Measurements from ENCODE around the gene ZNF423.

Gene ZNF423

DNA sequence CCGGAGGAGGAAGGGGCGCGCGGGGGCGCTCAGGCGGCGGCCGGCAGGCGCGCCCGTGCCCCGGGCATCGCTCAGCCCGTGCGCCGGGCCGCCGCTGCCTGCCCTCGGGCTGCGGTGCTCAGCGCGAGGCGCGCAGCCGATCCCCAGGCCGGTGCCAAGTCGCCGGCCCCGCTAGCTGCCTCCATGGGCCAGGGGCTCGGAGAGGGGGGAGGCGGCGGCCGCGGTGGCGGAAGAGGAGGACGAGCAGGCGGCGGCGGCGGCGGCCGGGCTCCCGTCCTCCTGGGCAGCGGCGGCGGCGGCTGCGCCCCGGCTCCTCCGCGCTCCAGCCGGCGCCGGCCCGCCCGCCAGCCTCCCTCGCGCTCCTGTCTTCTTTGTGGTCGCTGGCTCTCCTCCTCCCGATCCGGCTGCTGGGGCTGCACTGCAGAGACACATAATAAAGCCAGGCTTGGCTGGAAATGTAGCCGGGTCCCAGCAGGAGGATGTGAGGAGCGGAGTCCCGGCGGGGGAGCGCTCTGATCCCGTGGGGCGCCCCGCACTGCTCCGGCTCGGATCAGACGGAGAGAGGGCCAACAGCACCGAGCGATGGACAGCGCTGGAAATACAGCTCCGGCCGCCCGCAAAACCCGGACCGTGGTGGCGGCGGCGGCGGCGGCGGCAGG lies 889 bp upstream of the ZNF423 start:
- Histone ChIP-seq H3K9me3 (ENCODE audit: control insufficient read depth, insufficient read depth, low read length) (no peaks in the 10 kb centered on the region), H3K4me1 (ENCODE audit: control insufficient read depth, insufficient read depth, low read length) (peaks cover 26% of the 10 kb centered on the region), H3K27me3 (ENCODE audit: control insufficient read depth, insufficient read depth, low read length) (peaks cover 41% of the 10 kb centered on the region), H3K27ac (ENCODE audit: low read depth, low read length) (peak overlapping the region; percentile 72), H3K36me3 (ENCODE audit: control insufficient read depth, insufficient read depth, low read length) (no peaks in the 10 kb centered on the region), H3K9ac (ENCODE audit: low read depth, low read length) (no peak overlapping the region; the same call in 1 of the 2 replicates), H3K4me3 (ENCODE audit: low read depth, low read length) (peak overlapping the region; percentile 73; the same call in 1 of the 2 replicates)

DNA sequence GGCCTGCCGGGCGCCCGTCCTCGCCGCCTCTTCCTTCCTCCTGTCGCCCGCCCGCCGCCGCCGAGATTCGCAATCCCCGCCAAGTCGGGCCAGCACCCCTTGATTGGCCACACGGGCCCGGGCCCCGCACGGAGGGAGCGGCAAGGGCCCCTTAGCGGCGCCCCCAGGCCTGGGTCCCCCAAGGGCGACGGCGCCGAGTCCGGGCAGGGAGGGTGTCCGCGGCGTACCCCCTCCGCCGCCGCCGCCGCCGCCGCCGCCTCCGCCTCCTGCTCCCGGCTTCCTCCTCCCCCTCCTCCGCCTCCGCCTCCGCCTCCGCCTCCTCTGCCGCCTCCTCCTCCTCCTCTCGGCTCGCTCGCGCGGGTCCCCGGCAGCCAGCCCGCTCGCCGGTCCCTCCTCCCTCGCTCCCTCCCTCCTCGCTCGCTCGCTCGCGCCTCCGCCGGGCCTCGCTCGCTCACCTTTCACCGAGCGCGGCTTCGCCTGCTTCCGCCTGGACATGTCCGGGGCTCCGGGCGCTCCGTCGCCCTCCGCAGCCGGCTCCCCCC lies 561 bp downstream of the ZNF423 start:
- H3K27me3 ChIP-seq (ENCODE audit: control insufficient read depth, insufficient read depth, low read length) = peaks cover 31% of the 10 kb centered on the region
- peak overlapping the region; percentile 90 for H3K27ac ChIP-seq (ENCODE audit: low read depth, low read length)
- no peaks in the 10 kb centered on the region for H3K9me3 ChIP-seq (ENCODE audit: control insufficient read depth, insufficient read depth, low read length)
- no peaks in the 10 kb centered on the region for H3K36me3 ChIP-seq (ENCODE audit: control insufficient read depth, insufficient read depth, low read length)
- H3K9ac ChIP-seq (ENCODE audit: low read depth, low read length) = peak overlapping the region; percentile 70; the same call in 1 of the 2 replicates
- peaks cover 40% of the 10 kb centered on the region for H3K4me1 ChIP-seq (ENCODE audit: control insufficient read depth, insufficient read depth, low read length)
- peak overlapping the region; percentile 73 for H3K4me3 ChIP-seq (ENCODE audit: low read depth, low read length)

DNA sequence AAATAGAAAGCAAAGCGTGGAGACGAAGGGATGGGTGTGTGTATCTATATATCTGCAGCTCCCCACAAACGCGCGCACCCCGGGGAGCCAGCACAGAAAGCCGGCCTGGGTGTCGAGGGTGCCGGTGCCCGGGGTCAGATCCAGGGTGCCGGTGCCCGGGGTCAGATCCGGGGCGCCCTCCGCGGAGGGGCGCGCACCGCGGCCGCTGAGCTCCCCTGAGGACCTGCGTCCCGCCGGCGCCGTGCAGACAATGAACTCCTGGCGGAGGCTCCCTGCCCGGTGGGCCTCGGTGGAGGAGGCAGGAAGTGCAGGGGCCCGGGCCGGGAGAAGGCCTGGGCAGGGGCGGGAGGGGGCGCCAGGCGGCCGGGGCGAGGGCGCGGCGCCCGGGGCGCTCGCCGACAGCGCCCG lies 1.1 kb downstream of the ZNF423 start:
- Histone ChIP-seq H3K9ac (ENCODE audit: low read depth, low read length) (peak overlapping the region; percentile 70), H3K4me3 (ENCODE audit: low read depth, low read length) (peak overlapping the region; percentile 73), H3K36me3 (ENCODE audit: control insufficient read depth, insufficient read depth, low read length) (no peaks in the 10 kb centered on the region), H3K27ac (ENCODE audit: low read depth, low read length) (peak overlapping the region; percentile 90), H3K27me3 (ENCODE audit: control insufficient read depth, insufficient read depth, low read length) (peaks cover 25% of the 10 kb centered on the region), H3K4me1 (ENCODE audit: control insufficient read depth, insufficient read depth, low read length) (peaks cover 46% of the 10 kb centered on the region), H3K9me3 (ENCODE audit: control insufficient read depth, insufficient read depth, low read length) (no peaks in the 10 kb centered on the region)

DNA sequence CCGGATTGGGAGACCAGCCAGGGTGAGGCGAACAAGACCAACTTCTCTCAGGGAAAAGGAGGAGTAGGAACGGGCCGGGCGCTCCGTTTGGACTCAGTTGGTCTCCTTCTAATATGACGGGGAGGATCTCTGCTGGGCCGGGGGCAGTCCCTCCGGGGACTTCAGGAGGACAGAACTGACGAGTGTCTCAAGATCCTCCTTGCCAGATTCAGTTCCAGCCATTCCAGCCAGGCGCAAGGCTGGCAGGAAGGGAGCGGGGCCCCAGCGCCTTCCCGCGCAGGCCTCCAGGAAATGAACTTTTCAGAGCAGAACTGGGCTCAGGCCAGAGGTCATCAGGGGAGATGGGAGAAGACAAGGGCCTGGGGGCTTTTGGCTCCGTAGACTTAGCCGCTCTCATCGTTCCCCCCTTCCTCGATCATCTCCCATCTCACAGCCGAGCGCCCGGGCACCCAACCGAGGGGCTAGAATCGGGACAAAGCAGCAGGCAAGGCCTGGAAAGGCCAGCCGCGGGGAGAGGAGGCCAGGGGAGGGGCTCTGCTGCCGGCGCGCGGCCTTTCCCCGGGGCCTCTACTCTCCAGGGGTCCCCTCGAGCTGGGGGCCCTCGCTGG lies 1.6 kb downstream of the ZNF423 start:
- H3K9me3 ChIP-seq (ENCODE audit: control insufficient read depth, insufficient read depth, low read length) = no peaks in the 10 kb centered on the region
- peaks cover 46% of the 10 kb centered on the region for H3K4me1 ChIP-seq (ENCODE audit: control insufficient read depth, insufficient read depth, low read length)
- H3K27ac ChIP-seq (ENCODE audit: low read depth, low read length) = peak overlapping the region; percentile 78
- H3K36me3 ChIP-seq (ENCODE audit: control insufficient read depth, insufficient read depth, low read length) = no peaks in the 10 kb centered on the region
- peak overlapping the region; percentile 73 for H3K4me3 ChIP-seq (ENCODE audit: low read depth, low read length)
- peak overlapping the region; percentile 70 for H3K9ac ChIP-seq (ENCODE audit: low read depth, low read length)
- peaks cover 20% of the 10 kb centered on the region for H3K27me3 ChIP-seq (ENCODE audit: control insufficient read depth, insufficient read depth, low read length)

DNA sequence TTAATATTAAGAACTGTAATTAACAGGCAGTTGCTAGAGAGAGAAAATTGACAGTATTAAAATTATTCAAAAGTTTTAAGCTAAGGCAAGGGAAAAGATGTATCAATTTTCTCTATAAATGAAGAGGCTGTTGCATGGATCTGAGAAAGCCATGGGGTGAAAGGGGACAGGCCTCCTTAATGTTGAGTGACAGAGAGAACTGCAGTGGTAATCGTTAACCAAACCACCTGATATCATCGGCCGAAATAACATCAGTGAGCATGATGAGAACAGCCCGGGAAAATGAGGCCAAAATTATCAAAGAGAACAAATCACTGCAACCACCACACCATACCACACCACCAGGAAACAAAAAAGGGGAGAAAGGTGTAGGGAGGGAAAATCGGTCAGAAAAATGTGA lies 3.6 kb downstream of the ZNF423 start:
- Histone ChIP-seq H3K9me3 (ENCODE audit: control insufficient read depth, insufficient read depth, low read length) (no peaks in the 10 kb centered on the region), H3K27me3 (ENCODE audit: control insufficient read depth, insufficient read depth, low read length) (peaks cover under 1% of the 10 kb centered on the region; the same call in 1 of the 2 replicates), H3K4me1 (ENCODE audit: control insufficient read depth, insufficient read depth, low read length) (peaks cover 60% of the 10 kb centered on the region), H3K27ac (ENCODE audit: low read depth, low read length) (no peak overlapping the region), H3K4me3 (ENCODE audit: low read depth, low read length) (no peak overlapping the region), H3K9ac (ENCODE audit: low read depth, low read length) (no peak overlapping the region), H3K36me3 (ENCODE audit: control insufficient read depth, insufficient read depth, low read length) (no peaks in the 10 kb centered on the region)

DNA sequence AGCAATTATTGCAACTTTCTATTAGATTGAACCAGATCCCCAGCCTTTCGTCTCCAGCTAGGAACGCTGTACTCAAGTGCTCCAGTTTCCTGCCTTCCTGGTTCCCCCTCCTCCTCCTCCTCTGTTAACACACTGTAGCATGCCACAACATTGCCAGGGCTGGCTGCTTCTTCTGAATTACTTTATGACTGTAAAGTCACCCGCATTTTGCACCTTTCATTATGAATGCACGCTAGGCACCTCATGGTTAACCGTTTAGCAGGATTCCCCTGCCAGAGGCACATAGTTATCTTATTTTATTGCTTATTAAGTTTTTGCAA lies 4.5 kb downstream of the ZNF423 start:
- Histone ChIP-seq H3K9ac (ENCODE audit: low read depth, low read length) (no peak overlapping the region), H3K4me1 (ENCODE audit: control insufficient read depth, insufficient read depth, low read length) (peaks cover 69% of the 10 kb centered on the region), H3K27me3 (ENCODE audit: control insufficient read depth, insufficient read depth, low read length) (no peaks in the 10 kb centered on the region), H3K4me3 (ENCODE audit: low read depth, low read length) (no peak overlapping the region), H3K27ac (ENCODE audit: low read depth, low read length) (no peak overlapping the region), H3K9me3 (ENCODE audit: control insufficient read depth, insufficient read depth, low read length) (no peaks in the 10 kb centered on the region), H3K36me3 (ENCODE audit: control insufficient read depth, insufficient read depth, low read length) (no peaks in the 10 kb centered on the region)

DNA sequence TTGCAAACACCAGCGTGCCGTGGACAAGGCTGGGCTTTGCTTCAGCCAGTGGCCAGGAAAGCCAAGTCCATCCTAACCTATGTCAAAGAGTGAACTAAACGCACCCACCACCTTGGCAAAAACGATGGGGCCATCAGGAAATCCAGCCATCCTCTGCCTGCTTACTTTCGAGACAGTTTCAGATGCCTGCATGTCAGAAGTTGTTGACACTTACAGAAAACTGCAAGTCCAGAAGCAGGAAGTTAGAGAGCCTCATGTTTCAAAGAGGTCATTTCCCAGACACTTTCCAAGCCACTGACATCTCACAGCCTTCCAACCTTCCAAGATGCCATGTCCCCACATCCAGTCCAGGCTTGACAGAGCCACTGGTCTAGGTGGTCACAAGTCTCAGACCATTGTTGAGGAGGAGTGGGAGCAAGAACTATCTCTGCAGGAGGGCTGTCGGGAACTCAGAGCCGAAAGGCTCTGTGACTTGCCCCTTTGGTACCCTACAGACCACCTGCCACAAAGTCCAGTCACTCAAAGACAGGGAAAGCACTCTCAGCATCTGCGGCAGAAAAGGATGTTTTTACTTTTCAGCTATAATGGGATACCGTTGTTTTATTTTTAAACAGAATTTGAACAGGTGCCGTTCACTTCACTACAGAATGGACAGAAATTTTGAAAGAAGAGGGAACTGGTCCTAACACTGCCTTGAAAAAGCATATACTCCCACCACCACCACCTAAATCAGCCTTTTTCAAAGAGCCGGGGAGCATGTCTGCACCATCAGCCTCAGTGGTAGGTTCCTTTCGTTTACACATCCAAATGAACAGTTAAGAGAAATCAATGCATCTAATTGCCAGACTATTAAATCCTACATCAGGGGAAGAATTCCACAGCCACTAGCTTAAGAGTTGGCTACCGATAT lies 5.1 kb downstream of the ZNF423 start:
- Histone ChIP-seq H3K27me3 (ENCODE audit: control insufficient read depth, insufficient read depth, low read length) (no peaks in the 10 kb centered on the region), H3K4me3 (ENCODE audit: low read depth, low read length) (no peak overlapping the region), H3K9ac (ENCODE audit: low read depth, low read length) (no peak overlapping the region), H3K9me3 (ENCODE audit: control insufficient read depth, insufficient read depth, low read length) (no peaks in the 10 kb centered on the region), H3K36me3 (ENCODE audit: control insufficient read depth, insufficient read depth, low read length) (no peaks in the 10 kb centered on the region), H3K4me1 (ENCODE audit: control insufficient read depth, insufficient read depth, low read length) (peaks cover 75% of the 10 kb centered on the region), H3K27ac (ENCODE audit: low read depth, low read length) (peak overlapping the region; percentile 8)

DNA sequence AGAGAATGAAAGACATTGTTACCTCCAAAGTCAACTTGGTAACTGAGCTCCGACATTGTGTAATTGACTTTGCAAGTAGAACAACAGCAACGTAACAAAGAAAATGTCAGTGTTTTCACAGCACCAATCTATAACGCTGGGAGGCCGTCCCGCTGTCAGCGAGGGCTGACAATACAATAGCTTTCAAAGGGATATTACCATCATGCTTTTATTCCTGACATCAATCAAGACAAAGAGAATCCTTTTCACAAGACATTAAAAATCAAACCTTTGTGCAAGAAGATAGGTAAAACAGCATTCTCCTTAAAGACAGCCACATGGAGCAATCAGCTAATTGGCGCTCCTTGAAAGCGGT lies 6.2 kb downstream of the ZNF423 start:
- Histone ChIP-seq H3K4me3 (ENCODE audit: low read depth, low read length) (no peak overlapping the region), H3K36me3 (ENCODE audit: control insufficient read depth, insufficient read depth, low read length) (no peaks in the 10 kb centered on the region), H3K27me3 (ENCODE audit: control insufficient read depth, insufficient read depth, low read length) (no peaks in the 10 kb centered on the region), H3K9me3 (ENCODE audit: control insufficient read depth, insufficient read depth, low read length) (no peaks in the 10 kb centered on the region), H3K27ac (ENCODE audit: low read depth, low read length) (peak overlapping the region; percentile 11), H3K4me1 (ENCODE audit: control insufficient read depth, insufficient read depth, low read length) (peaks cover 77% of the 10 kb centered on the region), H3K9ac (ENCODE audit: low read depth, low read length) (no peak overlapping the region)

DNA sequence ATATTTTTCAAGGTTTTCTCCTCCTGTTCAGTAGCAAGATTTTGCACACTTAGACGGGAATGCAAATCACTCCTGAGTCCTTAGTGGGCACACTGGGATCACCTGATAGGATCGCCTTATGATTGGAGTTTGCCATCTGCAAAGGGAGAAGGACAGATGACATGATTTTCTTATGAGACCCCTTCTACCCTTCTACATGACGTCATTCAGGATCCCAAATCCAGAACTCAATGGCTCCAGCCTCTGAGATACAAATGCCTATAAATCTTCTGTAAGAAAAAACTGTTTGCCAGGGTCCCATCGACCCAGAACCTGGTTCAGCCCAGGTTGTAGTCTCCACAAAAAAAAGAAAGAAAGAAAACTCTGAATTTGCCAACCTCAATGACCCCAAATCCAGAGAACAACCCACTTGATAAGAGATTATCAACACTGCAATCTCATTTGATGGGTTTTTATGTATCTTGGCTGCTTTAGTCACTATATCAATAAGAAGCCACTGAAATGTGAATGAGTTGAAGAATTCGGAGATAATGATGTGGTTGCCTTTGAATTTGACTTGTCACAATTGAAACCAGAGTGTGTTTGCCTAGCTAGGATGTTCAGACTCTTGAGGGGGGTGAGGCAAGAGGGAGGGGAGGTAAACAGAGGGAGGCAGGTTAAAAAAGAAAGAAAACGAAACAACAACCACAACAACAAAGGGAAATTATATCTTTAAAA lies 6.7 kb downstream of the ZNF423 start:
- Histone ChIP-seq H3K36me3 (ENCODE audit: control insufficient read depth, insufficient read depth, low read length) (no peaks in the 10 kb centered on the region), H3K27me3 (ENCODE audit: control insufficient read depth, insufficient read depth, low read length) (no peaks in the 10 kb centered on the region), H3K9me3 (ENCODE audit: control insufficient read depth, insufficient read depth, low read length) (no peaks in the 10 kb centered on the region), H3K4me1 (ENCODE audit: control insufficient read depth, insufficient read depth, low read length) (peaks cover 75% of the 10 kb centered on the region), H3K9ac (ENCODE audit: low read depth, low read length) (no peak overlapping the region), H3K27ac (ENCODE audit: low read depth, low read length) (no peak overlapping the region), H3K4me3 (ENCODE audit: low read depth, low read length) (no peak overlapping the region)

DNA sequence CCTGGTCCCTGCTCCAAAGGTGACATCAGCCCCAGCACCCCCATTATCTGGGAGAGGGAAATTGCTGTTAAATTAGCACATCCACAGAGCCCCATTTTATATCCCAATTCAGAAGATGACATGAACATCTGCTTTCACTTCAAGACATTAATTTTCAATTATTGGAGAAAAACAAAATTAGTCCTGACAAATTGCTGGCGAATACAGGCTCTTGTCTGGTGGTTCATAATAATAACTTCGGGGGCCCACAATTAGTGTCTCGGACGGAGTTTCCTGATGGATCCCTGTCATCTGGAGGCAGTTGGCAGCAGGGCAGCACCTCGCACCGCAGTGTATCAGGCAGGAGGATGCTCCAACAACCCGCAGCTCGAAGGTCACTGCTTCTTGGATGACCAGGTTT lies 7.4 kb downstream of the ZNF423 start:
- H3K36me3 ChIP-seq (ENCODE audit: control insufficient read depth, insufficient read depth, low read length) = no peaks in the 10 kb centered on the region
- no peak overlapping the region for H3K27ac ChIP-seq (ENCODE audit: low read depth, low read length)
- H3K27me3 ChIP-seq (ENCODE audit: control insufficient read depth, insufficient read depth, low read length) = no peaks in the 10 kb centered on the region
- H3K9ac ChIP-seq (ENCODE audit: low read depth, low read length) = no peak overlapping the region
- H3K4me1 ChIP-seq (ENCODE audit: control insufficient read depth, insufficient read depth, low read length) = peaks cover 68% of the 10 kb centered on the region
- H3K4me3 ChIP-seq (ENCODE audit: low read depth, low read length) = no peak overlapping the region
- H3K9me3 ChIP-seq (ENCODE audit: control insufficient read depth, insufficient read depth, low read length) = no peaks in the 10 kb centered on the region

All from HUES48 (cell line).